GM18505 (cell line): ENCODE measurements around the gene GLO1.
"Not testable (repeated sequence)": the region's sequence is repeated elsewhere in the genome, so short reads cannot be mapped to it uniquely, and the experiment has no call there.

Experiments used
- ATAC-seq: cut with Tn5 transposase; IDR thresholded peaks from one replicate; pipeline ENCODE4 v1.9.1; 2021; ENCODE audit not compliant: unreplicated experiment
- POLR2A ChIP-seq: IDR thresholded peaks from 4 replicates; pipeline ENCODE4 v1.6.1; 2011; ENCODE audit warnings: borderline replicate concordance; ENCODE audit not compliant: insufficient read depth, insufficient read length; ENCODE audit errors: extremely low read depth

GLO1 gene

GRCh38 chr6:38719358-38719757, 16.4 kb upstream of the GLO1 start:
- no peak for ATAC-seq
- TF ChIP-seq POLR2A, result no peak

GRCh38 chr6:38716825-38717224, 13.9 kb upstream of the GLO1 start:
- ATAC-seq, result no peak
- TF ChIP-seq POLR2A, result no peak

GRCh38 chr6:38715016-38715689, 12.2 kb upstream of the GLO1 start, which contains the start of gene DNAH8:
TSS of gene DNAH8 (plus strand) at chr6:38715311. CDS start at chr6:38722810, 7,499 bp downstream.
- TF ChIP-seq POLR2A, result no peak
- ATAC-seq, result no peak

GRCh38 chr6:38714239-38715015, 11.5 kb upstream of the GLO1 start:
- ATAC-seq, result no peak
- TF ChIP-seq POLR2A, result no peak

GRCh38 chr6:38713812-38714211, 10.9 kb upstream of the GLO1 start:
- ATAC-seq, result no peak
- no peak for TF ChIP-seq POLR2A

- no peak for ATAC-seq
- TF ChIP-seq POLR2A, result no peak
These were observed 5.6 kb upstream of the GLO1 start for GRCh38 chr6:38708496-38708895.

- ATAC-seq, result no peak
- no peak for TF ChIP-seq POLR2A
These were observed 3.0 kb upstream of the GLO1 start for GRCh38 chr6:38705924-38706323.

GRCh38 chr6:38703949-38704590, 1.1 kb upstream of the GLO1 start:
- no peak for TF ChIP-seq POLR2A
- ATAC-seq, result no peak

GRCh38 chr6:38701551-38701950, 1.4 kb downstream of the GLO1 start:
- TF ChIP-seq POLR2A, result no peak
- no peak for ATAC-seq

- not testable (repeated sequence) for ATAC-seq
These were observed 3.2 kb downstream of the GLO1 start for GRCh38 chr6:38699702-38700101.

GRCh38 chr6:38697846-38698245, 5.1 kb downstream of the GLO1 start:
- ATAC-seq, result no peak
- no peak for TF ChIP-seq POLR2A

GRCh38 chr6:38696345-38696744, 6.6 kb downstream of the GLO1 start:
- no peak for TF ChIP-seq POLR2A
- ATAC-seq, result no peak

- TF ChIP-seq POLR2A, result no peak
- no peak for ATAC-seq
These were observed 7.0 kb downstream of the GLO1 start for GRCh38 chr6:38695933-38696332.
